Natural killer cell (primary cell): ENCODE measurements around the gene TMEM91. TPM values are rescaled to one million over a fixed set of nuclear protein-coding genes. Genes with fewer than 3 reads are reported as not detected.

Experiments used
- ATAC-seq, 3 donors: fragments of 150-1000 bp in 2 of 3; fragments of 200-7000 bp in 1 of 3; cut with Tn5 transposase; 1 replicate in 1 of 3; 2 replicates in 2 of 3; pipeline ENCODE4 v1.10.0; 2021; ENCODE audit warnings: mild to moderate bottlenecking in 2 of 3, moderate library complexity in 2 of 3
- DNase-seq, 2 donors: peaks; one replicate each; pipeline versions ENCODE4 v3.0.0 to v3.0.0-alpha.2; 2013 to 2021; ENCODE audit warnings: mixed read lengths in 1 of 2
- H3K27ac ChIP-seq: one replicate; pipeline ENCODE4 v1.5.1; 2013; ENCODE audit warnings: mild to moderate bottlenecking, low read length
- H3K27me3 ChIP-seq: one replicate; pipeline ENCODE4 v1.6.1; 2013; ENCODE audit warnings: low read length; ENCODE audit not compliant: control insufficient read depth, insufficient read depth
- H3K36me3 ChIP-seq: one replicate; pipeline ENCODE4 v1.6.1; 2013; ENCODE audit warnings: low read length; ENCODE audit not compliant: control insufficient read depth, insufficient read depth
- H3K4me1 ChIP-seq: one replicate; pipeline ENCODE4 v1.6.1; 2013; ENCODE audit warnings: low read length; ENCODE audit not compliant: control insufficient read depth, insufficient read depth
- H3K4me3 ChIP-seq: one replicate; pipeline ENCODE4 v1.5.1; 2013; ENCODE audit warnings: low read length
- H3K9me3 ChIP-seq: one replicate; pipeline ENCODE4 v1.6.1; 2013; ENCODE audit warnings: low read length; ENCODE audit not compliant: control insufficient read depth, insufficient read depth
- H3K27ac Mint-ChIP-seq, 2 donors: one replicate each; pipeline ENCODE4 v1.8.0; 2022; ENCODE audit warnings: mild to moderate bottlenecking in 2 of 2, mixed read lengths in 2 of 2, moderate library complexity in 1 of 2
- H3K27me3 Mint-ChIP-seq, 2 donors: one replicate each; pipeline ENCODE4 v1.8.0; 2022; ENCODE audit warnings: low read depth in 2 of 2, mixed read lengths in 2 of 2
- H3K36me3 Mint-ChIP-seq: one replicate; pipeline ENCODE4 v1.8.0; 2022; ENCODE audit warnings: mixed read lengths
- H3K4me1 Mint-ChIP-seq, 2 donors: one replicate each; pipeline ENCODE4 v1.8.0; 2022; ENCODE audit warnings: mixed read lengths in 2 of 2
- H3K4me3 Mint-ChIP-seq: one replicate; pipeline ENCODE4 v1.8.0; 2022; ENCODE audit warnings: mild to moderate bottlenecking, moderate library complexity, mixed read lengths
- H3K9me3 Mint-ChIP-seq, 2 donors: one replicate each; pipeline ENCODE4 v1.8.0; 2022; ENCODE audit warnings: mixed read lengths in 2 of 2
- WGBS: methylation state at CpG from one replicate; pipeline ENCODE4 v1.1.7; 2013; ENCODE audit warnings: missing lambda C conversion rate; ENCODE audit not compliant: insufficient coverage; 5-methylcytosine and 5-hydroxymethylcytosine counted together
- intact Hi-C: fragments of 100-400 bp; cut with micrococcal nuclease; formaldehyde crosslinking; loops from one replicate; pipeline ENCODE4 v1.14.2; 2022
- total RNA-seq, 4 donors: library from RNA; stranded (reverse); fragments of 120-200 nt in 1 of 4; gene quantifications; one replicate each; pipeline versions ENCODE4 v1.2.3 to v1.2.4, GENCODE V29; 2013 to 2022
- TF ChIP-seq, protein P1 (sequence below): fragments of 200-600 bp; IDR thresholded peaks from one replicate; pipeline ENCODE4 v1.8.0; 2022; ENCODE audit warnings: antibody characterized with exemption

Gene TMEM91
- total RNA-seq: 10 to 100 TPM; 13.6 to 22.8 (median 20.8) TPM
- 15.1 TPM for total RNA-seq (2013)

DNA sequence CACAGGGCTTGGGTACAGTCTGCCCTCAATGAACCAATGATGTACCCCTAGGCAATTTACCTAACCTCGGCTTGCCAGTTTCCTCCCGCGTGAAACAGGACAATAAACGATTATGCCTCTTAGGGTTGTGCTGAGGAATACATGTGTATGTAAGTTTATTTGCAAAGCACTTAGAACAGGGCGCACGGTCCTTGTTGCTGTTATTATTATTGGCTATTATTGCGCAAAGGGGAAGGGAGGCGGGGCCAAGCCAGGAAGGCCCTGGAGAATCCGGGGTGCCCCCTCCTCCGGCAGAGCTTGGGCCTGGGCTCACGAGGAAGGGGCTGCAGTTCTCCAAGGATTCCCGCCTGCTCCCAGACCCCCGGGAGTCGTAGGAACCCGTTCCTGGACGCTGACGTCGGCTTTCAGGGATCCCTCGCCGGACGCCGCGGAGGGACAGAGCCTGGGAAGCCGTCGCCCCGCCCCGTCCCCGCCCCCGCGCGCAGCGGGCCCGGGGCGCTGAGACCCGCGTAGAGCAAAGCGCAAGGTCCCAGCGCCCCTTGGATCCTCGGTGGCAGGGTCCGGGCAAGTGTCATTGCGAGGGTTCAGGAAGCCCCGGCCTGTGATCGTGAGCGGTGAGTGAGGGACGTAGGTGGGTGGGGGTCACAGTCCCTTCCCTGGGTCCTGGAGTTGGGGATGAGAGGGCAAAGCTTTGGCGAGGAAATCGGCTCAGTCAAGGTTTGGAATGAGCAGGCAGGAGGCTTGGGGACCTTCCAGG, at the start of gene TMEM91:
TMEM91 (plus strand) TSS at position 293 of the 757 bp plus-strand sequence. CDS start 1,777 bp downstream, outside the sequence.
- WGBS: 8% methylated on average over 47 of the region's 47 CpGs
- H3K4me3 ChIP-seq: peak within 1 kb of the TSS; percentile 53
- ATAC-seq: peak; percentile 39 to 73 (median 65)
- H3K27me3 Mint-ChIP-seq: no peaks in the 10 kb centered on the region
- H3K27ac Mint-ChIP-seq: peak within 1 kb of the TSS; percentile 11 to 19
- no peaks in the 10 kb centered on the region for H3K9me3 ChIP-seq
- H3K9me3 Mint-ChIP-seq: no peaks in the 10 kb centered on the region
- H3K36me3 Mint-ChIP-seq: no peaks in the 10 kb centered on the region
- H3K4me1 ChIP-seq: peaks cover 19% of the 10 kb centered on the region
- no peak within 1 kb of the TSS for H3K27ac ChIP-seq
- intact Hi-C loops: no loop called here
- H3K36me3 ChIP-seq: no peaks in the 10 kb centered on the region
- peak in 1 of 2 donors; percentile 43 for DNase-seq
- H3K27me3 ChIP-seq: no peaks in the 10 kb centered on the region
- TF ChIP-seq, protein P1, sequence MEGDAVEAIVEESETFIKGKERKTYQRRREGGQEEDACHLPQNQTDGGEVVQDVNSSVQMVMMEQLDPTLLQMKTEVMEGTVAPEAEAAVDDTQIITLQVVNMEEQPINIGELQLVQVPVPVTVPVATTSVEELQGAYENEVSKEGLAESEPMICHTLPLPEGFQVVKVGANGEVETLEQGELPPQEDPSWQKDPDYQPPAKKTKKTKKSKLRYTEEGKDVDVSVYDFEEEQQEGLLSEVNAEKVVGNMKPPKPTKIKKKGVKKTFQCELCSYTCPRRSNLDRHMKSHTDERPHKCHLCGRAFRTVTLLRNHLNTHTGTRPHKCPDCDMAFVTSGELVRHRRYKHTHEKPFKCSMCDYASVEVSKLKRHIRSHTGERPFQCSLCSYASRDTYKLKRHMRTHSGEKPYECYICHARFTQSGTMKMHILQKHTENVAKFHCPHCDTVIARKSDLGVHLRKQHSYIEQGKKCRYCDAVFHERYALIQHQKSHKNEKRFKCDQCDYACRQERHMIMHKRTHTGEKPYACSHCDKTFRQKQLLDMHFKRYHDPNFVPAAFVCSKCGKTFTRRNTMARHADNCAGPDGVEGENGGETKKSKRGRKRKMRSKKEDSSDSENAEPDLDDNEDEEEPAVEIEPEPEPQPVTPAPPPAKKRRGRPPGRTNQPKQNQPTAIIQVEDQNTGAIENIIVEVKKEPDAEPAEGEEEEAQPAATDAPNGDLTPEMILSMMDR: no peak
- peaks cover 9 to 26% of the 10 kb centered on the region in 2 donors for H3K4me1 Mint-ChIP-seq
- H3K4me3 Mint-ChIP-seq: peak within 1 kb of the TSS; percentile 78

DNA sequence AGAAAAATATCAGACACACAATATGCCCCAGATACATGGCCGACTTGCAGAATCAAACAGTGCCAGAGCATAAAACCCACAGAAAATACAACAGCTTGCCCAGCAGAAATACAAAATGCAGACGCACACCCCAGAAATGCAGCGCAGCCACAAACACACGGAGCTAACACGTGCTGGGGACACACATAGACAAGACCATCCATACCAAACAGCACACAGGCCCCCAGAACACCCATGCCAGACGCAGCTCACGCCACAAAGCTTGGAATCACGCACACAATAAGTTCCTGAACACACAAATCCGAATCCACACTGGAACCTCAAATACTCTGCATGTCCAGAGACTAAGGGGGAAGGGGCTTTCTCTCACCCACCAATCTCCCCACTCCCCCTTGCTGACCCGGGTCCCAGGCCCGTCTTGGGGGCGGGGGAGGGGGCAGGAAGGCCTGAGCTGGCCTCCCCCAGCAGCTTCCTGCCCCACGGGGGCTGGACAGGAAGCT, 49.2 kb upstream of the TMEM91 start:
- Histone ChIP-seq H3K4me1 (peaks cover 98% of the 10 kb centered on the region), H3K36me3 (peaks cover 53% of the 10 kb centered on the region), H3K9me3 (no peaks in the 10 kb centered on the region), H3K27ac (peak overlapping the region; percentile 91), H3K4me3 (peak overlapping the region; percentile 25), H3K27me3 (no peaks in the 10 kb centered on the region)
- DNase-seq: peak; percentile 31 to 72
- H3K36me3 Mint-ChIP-seq: no peaks in the 10 kb centered on the region
- H3K27ac Mint-ChIP-seq: peak overlapping the region; percentile 94 to 97
- no peak for ATAC-seq
- intact Hi-C loops: loop anchor here (5.0 kb wide), 1 partner anchor 640 kb away; no protein-coding TSS in a partner anchor
- 2% methylated on average over 13 of the region's 13 CpGs for WGBS
- no peaks in the 10 kb centered on the region for H3K27me3 Mint-ChIP-seq
- TF ChIP-seq, protein P1: no peak
- peak overlapping the region; percentile 85 for H3K4me3 Mint-ChIP-seq
- peaks cover 83 to 86% of the 10 kb centered on the region in 2 donors for H3K4me1 Mint-ChIP-seq
- H3K9me3 Mint-ChIP-seq: no peaks in the 10 kb centered on the region

DNA sequence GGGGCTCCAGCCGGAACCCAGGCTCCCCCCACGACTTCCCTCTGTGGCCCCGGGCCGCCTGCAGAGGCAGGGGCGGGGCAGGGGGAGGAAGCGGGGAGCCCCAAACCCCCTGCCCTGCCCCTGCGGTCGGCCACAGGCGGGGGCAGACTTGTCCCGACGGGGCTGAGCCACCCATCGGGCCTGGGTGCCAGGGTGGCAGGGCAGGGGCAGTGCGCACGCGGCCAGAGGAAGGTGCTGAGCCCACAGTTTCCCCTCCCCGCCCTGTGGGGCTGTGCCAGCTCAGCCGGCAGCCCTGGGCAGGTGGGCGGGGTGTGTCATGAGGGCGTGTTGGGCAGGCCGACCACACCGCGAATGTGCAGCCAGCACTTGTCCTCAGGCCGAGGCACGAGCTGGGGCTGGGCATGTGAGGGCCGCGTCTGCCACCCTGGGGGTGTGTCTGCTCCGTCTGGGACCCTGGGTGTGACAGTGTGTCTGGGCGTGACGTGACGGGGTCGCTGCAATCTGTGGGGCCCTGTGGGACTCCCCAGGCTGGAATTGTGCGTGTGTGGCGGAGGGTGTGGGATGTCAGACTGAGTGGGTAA, 48.7 kb upstream of the TMEM91 start:
- peak overlapping the region; percentile 94 to 97 for H3K27ac Mint-ChIP-seq
- H3K4me1 ChIP-seq: peaks cover 98% of the 10 kb centered on the region
- H3K36me3 ChIP-seq: peaks cover 53% of the 10 kb centered on the region
- peak; percentile 89 to 96 for DNase-seq
- H3K9me3 Mint-ChIP-seq: no peaks in the 10 kb centered on the region
- peak overlapping the region; percentile 80 for H3K4me3 Mint-ChIP-seq
- peak overlapping the region; percentile 91 for H3K27ac ChIP-seq
- WGBS: under 1% methylated on average over 33 of the region's 33 CpGs
- no peaks in the 10 kb centered on the region for H3K27me3 ChIP-seq
- H3K36me3 Mint-ChIP-seq: no peaks in the 10 kb centered on the region
- H3K4me3 ChIP-seq: peak overlapping the region; percentile 25
- ATAC-seq: peak; percentile 46 to 78 (median 61)
- TF ChIP-seq, protein P1: no peak
- peaks cover 83 to 88% of the 10 kb centered on the region in 2 donors for H3K4me1 Mint-ChIP-seq
- H3K27me3 Mint-ChIP-seq: no peaks in the 10 kb centered on the region
- intact Hi-C loops: loop anchor here (1.0 to 5.0 kb wide), 5 partner anchors 19 to 861 kb away; no protein-coding TSS in a partner anchor
- no peaks in the 10 kb centered on the region for H3K9me3 ChIP-seq
